KMS-11 (cell line): ENCODE results near the gene THUMPD2.

Experiments
- H2AFZ ChIP-seq: fragments of 200-600 bp; sonication (generic); 2 replicates; pipeline ENCODE4 v1.6.1; 2016; ENCODE audit warnings: antibody characterized with exemption, mixed run types, low read depth
- H3K27ac ChIP-seq: fragments of 200-600 bp; sonication (generic); 2 replicates; pipeline ENCODE4 v1.6.1; 2016; ENCODE audit warnings: mild to moderate bottlenecking, mixed run types
- H3K27me3 ChIP-seq: fragments of 200-600 bp; sonication (generic); 2 replicates; pipeline ENCODE4 v1.6.1; 2017; ENCODE audit warnings: mild to moderate bottlenecking, low read depth, mixed run types, moderate library complexity; ENCODE audit not compliant: insufficient read depth
- H3K36me3 ChIP-seq: fragments of 200-600 bp; sonication (generic); 2 replicates; pipeline ENCODE4 v1.6.1; 2017; ENCODE audit warnings: mild to moderate bottlenecking, mixed run types; ENCODE audit not compliant: insufficient read depth
- H3K4me1 ChIP-seq: fragments of 200-600 bp; sonication (generic); 2 replicates; pipeline ENCODE4 v1.6.1; 2016; ENCODE audit warnings: mild to moderate bottlenecking, low read depth, mixed run types; ENCODE audit not compliant: poor library complexity, severe bottlenecking
- H3K4me2 ChIP-seq: fragments of 200-600 bp; sonication (generic); 2 replicates; pipeline ENCODE4 v1.7.0; 2016; ENCODE audit warnings: mild to moderate bottlenecking, mixed run types
- H3K4me3 ChIP-seq: fragments of 200-600 bp; sonication (generic); IDR thresholded peaks from 2 replicates; pipeline ENCODE4 v1.6.1; 2017; ENCODE audit warnings: low read depth, low read length, mixed read lengths; ENCODE audit not compliant: insufficient read depth
- H3K79me2 ChIP-seq: fragments of 200-600 bp; sonication (generic); 2 replicates; pipeline ENCODE4 v1.6.1; 2016; ENCODE audit warnings: low read depth, mixed run types; ENCODE audit not compliant: insufficient read depth
- H3K9ac ChIP-seq: fragments of 200-600 bp; sonication (generic); 2 replicates; pipeline ENCODE4 v1.6.1; 2016; ENCODE audit warnings: mild to moderate bottlenecking, mixed run types
- H4K20me1 ChIP-seq: fragments of 200-600 bp; sonication (generic); 2 replicates; pipeline ENCODE4 v1.6.1; 2016; ENCODE audit warnings: mild to moderate bottlenecking, mixed run types; ENCODE audit not compliant: insufficient read depth
- TF ChIP-seq, protein P1 (sequence below): fragments of 200-600 bp; sonication (generic); conservative IDR thresholded peaks from 2 replicates; pipeline ENCODE4 v1.6.1; 2017; ENCODE audit warnings: low read depth, mild to moderate bottlenecking, antibody characterized with exemption, low read length, moderate library complexity, mixed read lengths

THUMPD2 gene

GRCh38 chr2:39755466-39755865, 23.6 kb downstream of the THUMPD2 start:
- H3K4me2 ChIP-seq = no peak overlapping the region
- H4K20me1 ChIP-seq = no peaks in the 10 kb centered on the region
- no peak overlapping the region for H2AFZ ChIP-seq
- no peaks in the 10 kb centered on the region for H3K4me1 ChIP-seq
- no peaks in the 10 kb centered on the region for H3K27me3 ChIP-seq
- H3K36me3 ChIP-seq = peaks cover 15% of the 10 kb centered on the region; the same call in 1 of the 2 replicates
- H3K27ac ChIP-seq = no peak overlapping the region
- no peak overlapping the region for H3K9ac ChIP-seq
- no peak overlapping the region for H3K4me3 ChIP-seq
- TF ChIP-seq, protein P1, sequence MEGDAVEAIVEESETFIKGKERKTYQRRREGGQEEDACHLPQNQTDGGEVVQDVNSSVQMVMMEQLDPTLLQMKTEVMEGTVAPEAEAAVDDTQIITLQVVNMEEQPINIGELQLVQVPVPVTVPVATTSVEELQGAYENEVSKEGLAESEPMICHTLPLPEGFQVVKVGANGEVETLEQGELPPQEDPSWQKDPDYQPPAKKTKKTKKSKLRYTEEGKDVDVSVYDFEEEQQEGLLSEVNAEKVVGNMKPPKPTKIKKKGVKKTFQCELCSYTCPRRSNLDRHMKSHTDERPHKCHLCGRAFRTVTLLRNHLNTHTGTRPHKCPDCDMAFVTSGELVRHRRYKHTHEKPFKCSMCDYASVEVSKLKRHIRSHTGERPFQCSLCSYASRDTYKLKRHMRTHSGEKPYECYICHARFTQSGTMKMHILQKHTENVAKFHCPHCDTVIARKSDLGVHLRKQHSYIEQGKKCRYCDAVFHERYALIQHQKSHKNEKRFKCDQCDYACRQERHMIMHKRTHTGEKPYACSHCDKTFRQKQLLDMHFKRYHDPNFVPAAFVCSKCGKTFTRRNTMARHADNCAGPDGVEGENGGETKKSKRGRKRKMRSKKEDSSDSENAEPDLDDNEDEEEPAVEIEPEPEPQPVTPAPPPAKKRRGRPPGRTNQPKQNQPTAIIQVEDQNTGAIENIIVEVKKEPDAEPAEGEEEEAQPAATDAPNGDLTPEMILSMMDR = no peak
- no peaks in the 10 kb centered on the region; the same call in 1 of the 2 replicates for H3K79me2 ChIP-seq

- Histone ChIP-seq H3K4me3 (no peak overlapping the region), H3K36me3 (no peaks in the 10 kb centered on the region), H3K79me2 (no peaks in the 10 kb centered on the region), H2AFZ (no peak overlapping the region), H4K20me1 (no peaks in the 10 kb centered on the region), H3K27ac (no peak overlapping the region), H3K9ac (no peak overlapping the region), H3K27me3 (no peaks in the 10 kb centered on the region), H3K4me2 (no peak overlapping the region), H3K4me1 (no peaks in the 10 kb centered on the region)
- TF ChIP-seq, protein P1 = no peak
These were observed 35.7 kb downstream of the THUMPD2 start for GRCh38 chr2:39743269-39743776.

DNA sequence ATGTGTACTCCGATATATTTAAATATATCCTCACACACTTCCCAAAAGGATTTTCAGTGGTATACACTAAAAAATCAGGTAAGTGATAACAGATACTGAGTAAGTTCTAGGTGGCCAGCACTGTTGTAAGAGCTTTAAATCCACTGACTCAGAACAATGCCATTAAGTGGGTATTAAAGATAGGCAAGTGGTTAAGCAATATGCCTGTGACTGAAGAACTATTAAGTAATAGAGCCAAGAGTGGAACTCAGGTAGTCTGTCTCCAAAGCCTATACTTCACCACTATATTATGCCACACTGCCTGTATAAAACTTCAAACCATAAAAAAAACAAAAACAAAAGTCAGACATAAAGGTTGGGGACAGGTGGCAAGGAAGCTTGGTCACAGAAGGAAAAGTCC, 37.2 kb downstream of the THUMPD2 start:
- Histone ChIP-seq H3K9ac (no peak overlapping the region), H3K27ac (no peak overlapping the region), H3K79me2 (no peaks in the 10 kb centered on the region), H3K27me3 (no peaks in the 10 kb centered on the region), H3K36me3 (no peaks in the 10 kb centered on the region), H3K4me1 (no peaks in the 10 kb centered on the region), H3K4me3 (no peak overlapping the region), H2AFZ (no peak overlapping the region), H3K4me2 (no peak overlapping the region), H4K20me1 (no peaks in the 10 kb centered on the region)
- TF ChIP-seq, protein P1 = no peak

GRCh38 chr2:39739386-39739785, 39.7 kb downstream of the THUMPD2 start:
- H3K36me3 ChIP-seq = no peaks in the 10 kb centered on the region; the same call in 1 of the 2 replicates
- no peaks in the 10 kb centered on the region for H3K79me2 ChIP-seq
- H3K27ac ChIP-seq = no peak overlapping the region
- H3K9ac ChIP-seq = no peak overlapping the region
- no peaks in the 10 kb centered on the region for H3K27me3 ChIP-seq
- no peak overlapping the region for H3K4me3 ChIP-seq
- H3K4me2 ChIP-seq = no peak overlapping the region
- H2AFZ ChIP-seq = no peak overlapping the region
- no peaks in the 10 kb centered on the region for H4K20me1 ChIP-seq
- TF ChIP-seq, protein P1 = no peak
- no peaks in the 10 kb centered on the region for H3K4me1 ChIP-seq
